NCI-H2029 (cell line): Measurements from ENCODE around the gene TTPAL.

Experiments
- DNase-seq: peaks from one replicate; lab custom pipeline; 2025; lab: John Stamatoyannopoulos, UW

Gene TTPAL, protein sequence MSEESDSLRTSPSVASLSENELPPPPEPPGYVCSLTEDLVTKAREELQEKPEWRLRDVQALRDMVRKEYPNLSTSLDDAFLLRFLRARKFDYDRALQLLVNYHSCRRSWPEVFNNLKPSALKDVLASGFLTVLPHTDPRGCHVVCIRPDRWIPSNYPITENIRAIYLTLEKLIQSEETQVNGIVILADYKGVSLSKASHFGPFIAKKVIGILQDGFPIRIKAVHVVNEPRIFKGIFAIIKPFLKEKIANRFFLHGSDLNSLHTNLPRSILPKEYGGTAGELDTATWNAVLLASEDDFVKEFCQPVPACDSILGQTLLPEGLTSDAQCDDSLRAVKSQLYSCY

DNA sequence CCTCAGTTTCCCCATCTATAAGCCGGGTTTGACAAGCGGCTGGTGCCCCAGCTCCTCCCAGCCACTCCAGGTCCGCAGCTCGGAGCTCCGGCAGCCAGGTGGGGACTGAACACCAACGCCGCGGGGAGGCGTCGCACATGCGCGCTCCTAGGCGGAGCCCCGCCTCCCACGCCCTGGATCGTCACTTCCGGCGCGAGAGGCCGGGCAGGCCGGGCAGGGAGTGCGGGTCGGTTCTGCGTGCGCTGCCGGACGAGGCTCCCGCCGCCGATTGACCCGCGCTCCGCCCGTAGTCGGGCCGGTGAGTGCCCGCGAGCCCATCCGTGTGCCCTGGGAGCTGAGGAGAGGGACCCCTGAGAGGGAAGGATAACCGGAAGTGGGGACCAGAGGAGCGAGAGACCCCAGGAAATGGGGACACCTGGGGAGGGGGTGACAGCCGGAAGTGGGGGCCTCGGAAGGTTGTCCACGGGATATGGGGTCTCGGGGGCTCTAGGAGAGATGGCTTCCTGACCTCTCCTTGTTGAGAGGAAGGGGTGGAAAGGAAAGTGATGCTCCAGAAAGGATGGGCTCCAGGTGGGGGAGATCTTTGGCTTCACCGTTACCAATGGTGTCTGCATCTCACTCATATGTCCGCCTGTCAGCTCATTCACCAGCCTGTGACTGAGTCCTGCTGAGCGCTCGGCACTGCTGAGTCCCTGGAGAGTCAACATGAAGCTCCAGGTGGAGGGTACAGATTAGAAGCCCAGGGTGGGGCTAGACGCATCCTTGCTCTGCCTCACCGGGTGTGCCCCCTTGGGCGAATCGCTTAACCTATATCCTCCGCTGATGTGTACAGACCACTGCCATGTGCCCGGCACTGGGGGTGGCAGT lies at the start of gene TTPAL:
Gene TTPAL, plus strand, starts transcription at position 181 of the 867 bp plus-strand sequence. CDS start 4,126 bp downstream, outside the sequence.
- DNase-seq, result peak; percentile 87

DNA sequence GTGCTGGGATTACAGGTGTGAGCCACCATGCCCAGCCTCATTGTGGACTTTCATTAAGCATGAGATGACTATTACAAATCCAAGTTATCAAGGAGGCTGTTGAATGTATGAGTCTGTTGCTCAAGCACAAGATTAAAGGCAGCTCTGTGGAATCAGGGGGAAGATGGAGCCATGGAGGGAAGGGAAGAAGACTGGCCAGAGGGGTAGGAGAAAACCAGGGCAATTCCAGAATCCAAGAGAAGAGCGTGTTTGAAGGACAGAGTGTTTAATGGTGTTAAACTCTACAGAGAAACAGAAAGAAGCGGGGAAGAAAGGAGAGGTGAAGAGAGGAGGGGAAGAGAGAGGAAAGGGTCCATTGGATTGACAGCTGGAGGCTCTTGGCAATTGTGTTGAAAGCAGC lies 49.8 kb upstream of the TTPAL start:
- DNase-seq, result no peak

DNA sequence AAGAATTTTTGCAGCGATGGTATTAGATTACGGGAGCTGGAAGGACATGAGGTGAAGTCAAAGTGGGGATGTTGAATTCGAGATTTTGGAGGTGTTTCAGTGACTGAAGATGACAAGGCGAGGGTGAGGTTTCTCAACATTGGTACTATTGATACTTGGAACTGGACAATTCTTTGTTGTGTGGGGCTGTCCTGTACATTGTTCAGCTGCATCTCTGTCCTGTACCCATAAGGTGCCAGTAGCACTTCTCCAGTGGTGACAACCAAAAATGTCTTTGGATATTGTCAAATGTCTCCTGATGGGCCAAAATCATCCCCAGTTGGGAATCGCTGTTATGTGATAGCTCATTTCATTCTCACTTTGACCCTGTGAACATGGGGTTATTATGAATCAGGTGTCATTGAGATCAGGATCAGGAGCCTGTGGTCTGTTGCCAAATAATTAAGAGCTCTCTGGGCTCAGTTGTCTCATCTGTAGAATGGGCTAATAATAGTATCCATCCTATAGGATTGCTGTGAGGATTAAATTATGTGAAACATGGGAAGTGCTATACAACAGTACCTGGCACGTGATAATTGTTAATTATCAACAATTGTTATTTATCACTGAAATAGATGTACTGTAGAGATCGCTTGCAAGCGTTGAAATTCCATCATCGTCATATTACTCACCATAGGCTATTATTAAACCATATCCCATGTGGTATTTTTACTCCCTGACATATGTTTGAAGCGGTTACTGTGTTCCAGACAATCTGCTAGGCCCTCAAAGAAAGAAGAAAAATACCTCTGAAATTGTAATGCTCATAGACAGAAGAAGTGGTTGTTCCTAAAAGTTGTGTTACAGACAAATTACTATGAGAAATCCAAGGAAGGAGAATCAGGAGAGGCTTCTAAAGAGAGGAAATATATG lies 48.5 kb upstream of the TTPAL start:
- DNase-seq, result no peak

DNA sequence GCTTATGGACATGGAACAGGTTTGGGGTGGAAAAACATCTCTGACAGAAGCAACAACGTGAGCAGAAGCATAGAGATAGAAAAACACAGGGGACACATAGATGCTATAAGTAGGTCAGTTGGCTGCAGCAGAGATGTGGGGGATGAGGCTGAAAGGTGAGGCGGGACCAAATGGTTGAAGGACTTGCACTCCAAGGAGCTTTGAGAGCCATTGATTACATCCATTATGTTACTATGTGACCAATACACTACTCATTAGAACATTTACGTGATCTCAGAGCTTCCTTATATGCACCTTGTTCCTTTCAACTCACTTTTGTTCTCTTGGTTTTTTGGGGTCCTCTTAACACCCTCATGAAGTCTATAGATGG lies 47.9 kb upstream of the TTPAL start:
- no peak for DNase-seq

DNA sequence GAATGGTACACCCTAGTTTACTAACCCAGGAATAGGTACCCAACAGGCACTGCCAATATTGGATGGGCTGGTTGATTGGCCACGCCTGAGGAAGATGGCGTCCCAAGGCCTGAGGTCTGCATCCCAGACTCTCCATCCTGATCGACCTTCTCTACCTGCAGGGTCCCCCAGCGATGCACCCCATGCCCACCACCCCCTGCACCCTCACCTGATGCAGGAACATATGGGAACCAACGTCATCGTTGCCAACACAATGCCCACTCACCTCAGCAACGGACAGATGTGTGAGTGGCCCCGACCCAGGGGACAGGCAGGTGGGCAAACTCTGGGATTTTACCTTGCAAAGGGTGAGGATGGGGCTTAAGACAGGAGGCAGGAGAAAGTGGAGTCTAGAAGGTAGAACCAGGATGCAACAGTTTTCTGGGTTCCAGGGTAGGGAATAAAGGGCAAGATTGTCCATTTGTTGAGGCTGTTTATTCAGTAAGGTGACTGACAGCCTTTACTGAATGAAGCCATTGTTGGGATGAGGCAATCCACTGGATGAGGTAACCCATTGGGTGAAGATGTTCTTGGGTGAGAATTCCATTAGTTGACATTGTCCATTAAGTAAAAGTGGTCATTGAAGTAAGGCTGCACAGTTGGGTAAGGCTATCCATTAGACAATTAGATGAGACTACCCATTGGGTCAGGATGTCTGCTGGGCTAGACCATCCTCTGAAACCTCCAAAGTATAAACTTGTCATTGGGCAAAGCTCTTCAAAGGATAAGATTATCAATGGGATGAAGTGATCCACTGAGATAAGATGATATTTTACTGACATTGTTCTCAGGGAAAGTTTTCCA lies 47.3 kb upstream of the TTPAL start:
- DNase-seq, result no peak

DNA sequence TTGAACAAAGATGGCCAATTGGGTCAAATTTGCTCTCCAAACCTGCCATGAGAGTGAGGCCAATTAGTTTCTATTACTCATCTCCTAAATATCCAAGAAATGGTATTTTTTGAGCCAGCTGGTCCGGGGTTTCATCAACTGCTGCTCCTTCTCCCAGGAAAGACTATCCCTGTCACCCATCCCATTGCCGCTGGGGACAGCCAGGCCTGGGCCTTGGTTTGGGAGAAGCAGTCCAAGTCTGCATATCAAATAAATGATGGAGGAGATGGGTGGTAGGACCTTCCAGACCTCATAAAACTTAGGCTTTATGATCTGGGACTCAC lies 46.7 kb upstream of the TTPAL start:
- DNase-seq, result no peak

DNA sequence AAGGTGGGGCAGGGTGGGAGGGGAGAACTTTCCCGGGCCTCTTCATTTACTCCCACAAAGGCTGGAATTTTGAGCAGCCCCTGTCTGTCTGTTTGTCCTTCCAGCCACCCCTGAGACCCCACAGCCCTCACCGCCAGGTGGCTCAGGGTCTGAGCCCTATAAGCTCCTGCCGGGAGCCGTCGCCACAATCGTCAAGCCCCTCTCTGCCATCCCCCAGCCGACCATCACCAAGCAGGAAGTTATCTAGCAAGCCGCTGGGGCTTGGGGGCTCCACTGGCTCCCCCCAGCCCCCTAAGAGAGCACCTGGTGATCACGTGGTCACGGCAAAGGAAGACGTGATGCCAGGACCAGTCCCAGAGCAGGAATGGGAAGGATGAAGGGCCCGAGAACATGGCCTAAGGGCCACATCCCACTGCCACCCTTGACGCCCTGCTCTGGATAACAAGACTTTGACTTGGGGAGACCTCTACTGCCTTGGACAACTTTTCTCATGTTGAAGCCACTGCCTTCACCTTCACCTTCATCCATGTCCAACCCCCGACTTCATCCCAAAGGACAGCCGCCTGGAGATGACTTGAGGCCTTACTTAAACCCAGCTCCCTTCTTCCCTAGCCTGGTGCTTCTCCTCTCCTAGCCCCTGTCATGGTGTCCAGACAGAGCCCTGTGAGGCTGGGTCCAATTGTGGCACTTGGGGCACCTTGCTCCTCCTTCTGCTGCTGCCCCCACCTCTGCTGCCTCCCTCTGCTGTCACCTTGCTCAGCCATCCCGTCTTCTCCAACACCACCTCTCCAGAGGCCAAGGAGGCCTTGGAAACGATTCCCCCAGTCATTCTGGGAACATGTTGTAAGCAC lies 46.0 kb upstream of the TTPAL start:
- no peak for DNase-seq

DNA sequence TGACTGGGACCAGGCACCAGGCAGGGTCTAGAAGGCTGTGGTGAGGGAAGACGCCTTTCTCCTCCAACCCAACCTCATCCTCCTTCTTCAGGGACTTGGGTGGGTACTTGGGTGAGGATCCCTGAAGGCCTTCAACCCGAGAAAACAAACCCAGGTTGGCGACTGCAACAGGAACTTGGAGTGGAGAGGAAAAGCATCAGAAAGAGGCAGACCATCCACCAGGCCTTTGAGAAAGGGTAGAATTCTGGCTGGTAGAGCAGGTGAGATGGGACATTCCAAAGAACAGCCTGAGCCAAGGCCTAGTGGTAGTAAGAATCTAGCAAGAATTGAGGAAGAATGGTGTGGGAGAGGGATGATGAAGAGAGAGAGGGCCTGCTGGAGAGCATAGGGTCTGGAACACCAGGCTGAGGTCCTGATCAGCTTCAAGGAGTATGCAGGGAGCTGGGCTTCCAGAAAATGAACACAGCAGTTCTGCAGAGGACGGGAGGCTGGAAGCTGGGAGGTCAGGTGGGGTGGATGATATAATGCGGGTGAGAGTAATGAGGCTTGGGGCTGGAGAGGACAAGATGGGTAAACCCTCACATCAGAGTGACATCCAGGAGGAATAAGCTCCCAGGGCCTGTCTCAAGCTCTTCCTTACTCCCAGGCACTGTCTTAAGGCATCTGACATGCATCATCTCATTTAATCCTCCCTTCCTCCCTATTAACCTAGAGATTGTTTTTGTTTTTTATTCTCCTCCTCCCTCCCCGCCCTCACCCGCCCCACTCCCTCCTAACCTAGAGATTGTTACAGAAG lies 45.2 kb upstream of the TTPAL start:
- DNase-seq, result no peak

DNA sequence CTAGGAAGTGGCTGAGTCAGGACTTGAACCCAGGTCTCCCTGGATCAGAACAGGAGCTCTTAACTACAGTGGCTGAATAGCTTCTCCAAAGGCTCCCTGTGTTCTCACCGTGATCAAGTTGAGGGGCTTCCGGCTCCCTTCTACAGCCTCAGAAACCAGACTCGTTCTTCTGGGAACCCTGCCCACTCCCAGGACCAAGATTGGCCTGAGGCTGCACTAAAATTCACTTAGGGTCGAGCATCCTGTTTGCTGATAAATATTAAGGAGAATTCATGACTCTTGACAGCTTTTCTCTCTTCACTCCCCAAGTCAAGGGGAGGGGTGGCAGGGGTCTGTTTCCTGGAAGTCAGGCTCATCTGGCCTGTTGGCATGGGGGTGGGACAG lies 44.6 kb upstream of the TTPAL start:
- no peak for DNase-seq

DNA sequence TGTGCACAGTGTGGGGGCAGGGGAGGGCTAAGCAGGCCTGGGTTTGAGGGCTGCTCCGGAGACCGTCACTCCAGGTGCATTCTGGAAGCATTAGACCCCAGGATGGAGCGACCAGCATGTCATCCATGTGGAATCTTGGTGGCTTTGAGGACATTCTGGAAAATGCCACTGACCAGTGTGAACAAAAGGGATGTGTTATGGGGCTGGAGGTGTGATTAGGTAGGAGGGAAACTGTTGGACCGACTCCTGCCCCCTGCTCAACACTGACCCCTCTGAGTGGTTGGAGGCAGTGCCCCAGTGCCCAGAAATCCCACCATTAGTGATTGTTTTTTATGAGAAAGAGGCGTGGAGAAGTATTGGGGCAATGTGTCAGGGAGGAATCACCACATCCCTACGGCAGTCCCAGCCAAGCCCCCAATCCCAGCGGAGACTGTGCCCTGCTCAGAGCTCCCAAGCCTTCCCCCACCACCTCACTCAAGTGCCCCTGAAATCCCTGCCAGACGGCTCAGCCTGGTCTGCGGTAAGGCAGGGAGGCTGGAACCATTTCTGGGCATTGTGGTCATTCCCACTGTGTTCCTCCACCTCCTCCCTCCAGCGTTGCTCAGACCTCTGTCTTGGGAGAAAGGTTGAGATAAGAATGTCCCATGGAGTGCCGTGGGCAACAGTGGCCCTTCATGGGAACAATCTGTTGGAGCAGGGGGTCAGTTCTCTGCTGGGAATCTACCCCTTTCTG lies 44.0 kb upstream of the TTPAL start:
- DNase-seq, result no peak

DNA sequence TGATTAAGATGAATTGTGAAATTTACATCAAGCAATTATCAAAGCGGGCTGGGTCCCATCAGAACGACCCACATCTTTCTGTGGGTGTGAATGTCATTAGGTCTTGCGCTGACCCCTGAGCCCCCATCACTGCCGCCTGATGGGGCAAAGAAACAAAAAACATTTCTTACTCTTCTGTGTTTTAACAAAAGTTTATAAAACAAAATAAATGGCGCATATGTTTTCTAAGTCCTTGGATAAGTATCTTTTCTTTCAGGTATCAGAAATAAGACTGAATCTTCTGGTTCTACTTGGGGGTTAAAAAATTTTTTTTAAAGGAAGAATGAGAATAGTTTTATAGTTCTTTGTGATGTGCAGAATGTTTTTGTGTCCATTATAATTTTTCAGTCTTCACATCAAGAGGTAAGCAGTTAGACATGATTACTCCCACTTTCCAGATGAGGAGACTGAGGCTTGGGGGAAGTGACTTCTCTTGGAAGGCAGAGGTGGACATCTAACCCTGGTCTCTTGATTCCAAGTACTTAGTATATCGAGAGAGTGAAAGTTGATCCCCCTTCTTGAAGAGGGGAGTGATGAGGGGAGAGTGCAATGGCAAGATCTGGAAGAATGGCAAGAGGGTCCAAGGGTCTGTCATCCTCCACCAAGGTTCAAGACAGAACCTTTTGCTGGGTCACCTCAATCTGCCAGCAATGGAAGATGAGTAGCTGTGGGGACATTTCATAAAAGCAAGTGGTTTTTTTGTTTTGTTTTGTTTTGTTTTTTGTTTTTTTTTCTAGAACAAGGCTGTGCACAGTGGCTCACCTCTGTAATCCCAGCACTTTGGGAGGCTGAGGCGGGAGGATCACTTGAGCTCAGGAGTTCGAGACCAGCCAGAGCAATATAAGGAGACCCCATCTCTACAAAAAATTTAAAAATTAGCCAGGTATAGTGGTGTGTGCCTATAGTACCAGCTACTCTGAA lies 42.8 kb upstream of the TTPAL start:
- DNase-seq, result no peak

DNA sequence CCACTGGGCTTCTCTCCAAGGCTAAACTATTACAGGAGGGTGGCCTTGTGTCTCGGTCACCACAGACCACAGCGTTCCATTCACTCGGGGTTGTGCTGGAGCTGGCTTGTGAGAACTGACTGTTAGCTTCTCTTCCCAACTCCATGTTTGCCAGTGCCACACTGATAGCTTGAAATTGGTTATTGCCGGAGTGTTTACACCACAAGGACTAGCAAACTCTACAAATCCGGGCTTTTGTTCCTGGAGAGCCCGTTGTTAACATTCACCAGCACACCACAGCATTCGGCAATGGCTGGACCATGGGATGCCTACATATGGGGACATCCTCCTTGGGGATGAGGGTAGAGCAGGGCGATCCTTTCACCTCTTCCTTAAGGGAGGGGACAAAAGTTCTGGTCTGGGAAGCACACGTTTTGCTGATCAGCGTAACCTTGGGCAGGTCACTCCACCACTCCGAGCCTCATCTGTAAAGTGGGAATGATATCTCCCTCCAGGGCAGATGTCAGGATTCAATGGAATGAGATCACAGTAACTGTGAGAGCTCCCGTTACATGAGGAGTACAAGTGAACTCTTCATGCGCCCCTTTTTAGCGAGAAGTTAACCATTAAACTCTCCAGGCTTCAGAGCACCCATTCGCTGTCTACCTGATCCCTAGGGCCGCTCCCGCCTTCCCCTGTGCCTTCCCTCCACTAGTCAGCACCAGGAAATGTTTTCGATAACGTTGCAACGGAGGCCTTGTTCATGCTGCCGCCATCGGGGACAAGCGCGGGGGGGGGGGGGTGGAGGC lies 41.7 kb upstream of the TTPAL start:
- no peak for DNase-seq

DNA sequence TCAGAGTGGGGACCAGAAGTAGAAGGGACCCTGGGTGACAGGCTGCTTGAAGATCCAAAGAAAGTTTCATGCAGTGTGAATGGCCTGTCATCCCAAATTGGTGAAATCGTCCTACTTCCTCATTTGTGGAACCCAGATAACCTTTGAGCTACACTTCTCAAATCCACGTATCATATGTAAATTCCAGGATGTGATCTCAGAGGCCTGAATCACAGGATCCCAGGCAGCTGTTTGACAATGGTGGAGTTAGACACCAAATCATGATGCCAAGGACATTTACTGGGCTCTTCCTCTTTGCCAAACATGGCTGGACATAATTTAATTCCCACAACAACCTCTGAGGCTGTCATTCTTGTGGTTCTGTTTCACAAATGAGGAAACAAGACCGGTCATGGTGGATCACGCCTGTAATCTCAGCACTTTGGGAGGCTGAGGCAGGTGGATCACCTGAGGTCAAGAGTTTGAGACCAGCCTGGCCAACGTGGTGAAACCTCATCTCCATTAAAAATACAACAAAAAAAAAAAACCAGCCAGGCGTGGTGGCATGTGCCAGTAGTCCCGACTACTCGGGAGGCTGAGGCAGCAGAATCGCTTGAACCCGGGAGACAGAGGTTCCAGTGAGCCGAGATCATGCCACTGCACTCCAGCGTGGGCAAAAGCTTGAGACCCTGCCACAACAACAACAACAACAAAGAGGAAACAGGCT lies 39.9 kb upstream of the TTPAL start:
- DNase-seq, result no peak

DNA sequence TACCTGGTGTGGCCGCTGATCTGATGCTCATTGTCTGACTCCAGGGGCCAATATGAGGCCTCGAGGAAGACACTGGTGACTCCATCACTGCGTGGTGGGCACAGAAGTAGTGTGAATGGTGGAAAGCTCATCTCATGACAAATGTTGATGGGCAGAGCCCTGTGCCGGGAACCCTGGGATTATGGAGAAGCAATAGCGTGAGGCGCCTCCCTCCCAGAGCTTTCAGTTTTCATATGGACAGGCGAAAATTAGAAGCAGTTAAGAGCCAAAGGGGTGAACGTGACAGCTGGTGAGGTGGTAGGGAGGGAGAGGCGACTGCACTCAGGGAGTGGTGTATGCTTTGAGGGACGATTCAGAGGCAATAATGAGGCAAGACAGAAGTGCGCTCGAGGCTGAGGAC lies 39.3 kb upstream of the TTPAL start:
- no peak for DNase-seq

DNA sequence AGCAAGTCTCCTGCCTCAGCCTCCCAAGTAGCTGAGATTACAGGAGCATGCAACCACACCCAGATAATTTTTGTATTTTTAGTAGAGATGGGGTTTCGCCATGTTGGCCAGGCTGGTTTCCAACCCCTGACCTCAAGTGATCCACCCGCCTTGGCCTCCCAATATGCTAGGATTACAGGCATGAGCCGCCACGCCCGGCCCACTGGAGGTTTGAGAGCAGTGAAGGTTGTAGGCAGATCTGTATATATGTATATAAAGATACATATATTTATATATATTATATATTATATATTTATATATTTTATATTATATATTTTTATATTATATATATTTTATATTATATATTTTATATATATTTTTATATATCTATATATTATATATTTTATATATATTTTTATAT lies 38.2 kb upstream of the TTPAL start:
- DNase-seq, result no peak

DNA sequence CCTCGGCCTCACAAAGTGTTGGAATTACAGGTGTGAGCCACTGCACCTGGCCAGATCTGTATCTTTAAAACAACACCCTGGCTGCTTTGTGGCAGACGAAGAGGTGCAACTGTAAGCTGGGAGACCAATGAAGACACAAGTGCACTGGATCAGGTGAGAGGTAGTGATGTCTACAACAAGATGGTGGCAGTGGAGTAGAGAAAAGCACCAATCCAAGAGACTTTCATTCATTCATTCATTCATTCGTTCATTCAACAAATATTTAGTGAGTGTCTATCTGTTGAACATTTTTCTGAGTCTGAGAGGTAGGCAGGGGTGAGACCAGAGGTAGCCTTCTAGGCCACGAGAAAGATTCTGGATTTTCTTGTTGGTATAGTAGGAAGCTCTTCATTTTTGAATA lies 36.9 kb upstream of the TTPAL start:
- no peak for DNase-seq

DNA sequence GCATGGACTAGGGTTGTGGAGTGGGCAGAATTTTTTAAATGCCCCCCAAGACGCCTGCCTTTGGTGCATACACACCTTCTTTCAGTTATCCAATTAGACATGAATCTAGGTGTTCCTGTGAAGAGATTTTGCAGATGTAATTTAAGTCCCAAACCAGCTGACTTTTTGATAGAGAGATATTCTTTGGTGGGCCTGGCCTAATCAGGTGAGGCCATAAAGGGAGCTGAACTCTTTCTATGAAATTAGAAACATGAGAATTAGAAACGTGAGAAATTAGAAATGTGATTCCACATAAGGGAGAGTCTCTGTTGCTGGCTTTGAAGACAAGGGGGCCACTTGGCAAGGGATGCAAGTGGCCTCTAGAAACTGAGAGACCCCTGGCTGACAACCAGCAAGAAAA lies 36.4 kb upstream of the TTPAL start:
- no peak for DNase-seq
